ENCODE measurements around the gene CCDC112. TPM values are rescaled to one million over a fixed set of nuclear protein-coding genes. Genes with fewer than 3 reads are reported as not detected.

The CCDC112 gene
- total and polyA plus RNA-seq, 9 of the 15 experiments (the other 6 are each of a cell fraction or from before 2014, with no cell fraction given) = 3.3 to 15.3 (median 7.4) TPM

- TF ChIP-seq CEBPB (tag; IDR thresholded peaks at IDR 0.05) (no peak), PHB2 (IDR thresholded peaks at IDR 0.05; ENCODE audit: low read depth) (no peak), BRF1 (IDR thresholded peaks at IDR 0.05; ENCODE audit: borderline replicate concordance, extremely low read depth, insufficient read length) (no peak), NFIX (CRISPR knock-in tag; IDR thresholded peaks at IDR 0.05; ENCODE audit: low read depth) (no peak), FOXP1 (CRISPR knock-in tag; IDR thresholded peaks at IDR 0.05) (no peak), MTA1 (IDR thresholded peaks at IDR 0.05; ENCODE audit: borderline replicate concordance) (no peak), DDX20 (tag; IDR thresholded peaks at IDR 0.05; ENCODE audit: low read depth) (no peak), DLX4 (CRISPR knock-in tag; IDR thresholded peaks at IDR 0.05) (no peak), NCOA2 (IDR thresholded peaks at IDR 0.05; ENCODE audit: partially characterized antibody in 2 of 2) (no peak), ZNF277 (CRISPR knock-in tag; IDR thresholded peaks at IDR 0.05; ENCODE audit: borderline replicate concordance) (no peak), ETS2 (tag; IDR thresholded peaks at IDR 0.05; ENCODE audit: borderline replicate concordance, poor library complexity, severe bottlenecking) (no peak), ASH1L (IDR thresholded peaks at IDR 0.05; ENCODE audit: borderline replicate concordance, low read depth, partially characterized antibody) (no peak), ZNF197 (CRISPR knock-in tag; IDR thresholded peaks at IDR 0.05; ENCODE audit: low read depth) (no peak; the same call in 1 of the 2 replicates), SMARCB1 (IDR thresholded peaks at IDR 0.05; ENCODE audit: insufficient read length, low read depth) (no peak), SMC3 (conservative IDR thresholded peaks at IDR 0.05; ENCODE audit: insufficient read depth, low read depth, low read length) (no peak), ZNF23 (CRISPR knock-in tag; IDR thresholded peaks at IDR 0.05) (no peak), ZNF436 (CRISPR knock-in tag; IDR thresholded peaks at IDR 0.05) (no peak), SMAD4 (CRISPR knock-in tag; conservative IDR thresholded peaks at IDR 0.05) (peak; percentile 62; the same call in 1 of the 2 replicates), ARNT (IDR thresholded peaks at IDR 0.05) (no peak), STAT5B (CRISPR knock-in tag; IDR thresholded peaks at IDR 0.05) (no peak)
- TF ChIP-seq, protein P1, sequence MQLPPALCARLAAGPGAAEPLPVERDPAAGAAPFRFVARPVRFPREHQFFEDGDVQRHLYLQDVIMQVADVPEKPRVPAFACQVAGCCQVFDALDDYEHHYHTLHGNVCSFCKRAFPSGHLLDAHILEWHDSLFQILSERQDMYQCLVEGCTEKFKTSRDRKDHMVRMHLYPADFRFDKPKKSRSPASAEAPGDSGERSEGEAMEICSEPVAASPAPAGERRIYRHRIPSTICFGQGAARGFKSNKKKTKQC (CRISPR knock-in tag; IDR thresholded peaks at IDR 0.05) = no peak
- TF ChIP-seq, protein P2, sequence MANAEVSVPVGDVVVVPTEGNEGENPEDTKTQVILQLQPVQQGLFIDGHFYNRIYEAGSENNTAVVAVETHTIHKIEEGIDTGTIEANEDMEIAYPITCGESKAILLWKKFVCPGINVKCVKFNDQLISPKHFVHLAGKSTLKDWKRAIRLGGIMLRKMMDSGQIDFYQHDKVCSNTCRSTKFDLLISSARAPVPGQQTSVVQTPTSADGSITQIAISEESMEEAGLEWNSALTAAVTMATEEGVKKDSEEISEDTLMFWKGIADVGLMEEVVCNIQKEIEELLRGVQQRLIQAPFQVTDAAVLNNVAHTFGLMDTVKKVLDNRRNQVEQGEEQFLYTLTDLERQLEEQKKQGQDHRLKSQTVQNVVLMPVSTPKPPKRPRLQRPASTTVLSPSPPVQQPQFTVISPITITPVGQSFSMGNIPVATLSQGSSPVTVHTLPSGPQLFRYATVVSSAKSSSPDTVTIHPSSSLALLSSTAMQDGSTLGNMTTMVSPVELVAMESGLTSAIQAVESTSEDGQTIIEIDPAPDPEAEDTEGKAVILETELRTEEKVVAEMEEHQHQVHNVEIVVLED (CRISPR knock-in tag; IDR thresholded peaks at IDR 0.05) = peak; percentile 35; the same call in 1 of the 2 replicates
- TF ChIP-seq, protein P3, sequence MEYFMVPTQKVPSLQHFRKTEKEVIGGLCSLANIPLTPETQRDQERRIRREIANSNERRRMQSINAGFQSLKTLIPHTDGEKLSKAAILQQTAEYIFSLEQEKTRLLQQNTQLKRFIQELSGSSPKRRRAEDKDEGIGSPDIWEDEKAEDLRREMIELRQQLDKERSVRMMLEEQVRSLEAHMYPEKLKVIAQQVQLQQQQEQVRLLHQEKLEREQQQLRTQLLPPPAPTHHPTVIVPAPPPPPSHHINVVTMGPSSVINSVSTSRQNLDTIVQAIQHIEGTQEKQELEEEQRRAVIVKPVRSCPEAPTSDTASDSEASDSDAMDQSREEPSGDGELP (CRISPR knock-in tag; IDR thresholded peaks at IDR 0.05; ENCODE audit: borderline replicate concordance) = peak; percentile 71; the same call in 1 of the 2 replicates
Measured at GRCh38 chr5:115262321-115263077, 34.0 kb downstream of the CCDC112 start, which contains the start of gene PGGT1B (continued).

All from K562 (cell line).